Measurements from ENCODE around the gene DENND5A.
"Not testable (repeated sequence)": the region's sequence is repeated elsewhere in the genome, so short reads cannot be mapped to it uniquely, and the experiment has no call there.

Gene DENND5A

DNA sequence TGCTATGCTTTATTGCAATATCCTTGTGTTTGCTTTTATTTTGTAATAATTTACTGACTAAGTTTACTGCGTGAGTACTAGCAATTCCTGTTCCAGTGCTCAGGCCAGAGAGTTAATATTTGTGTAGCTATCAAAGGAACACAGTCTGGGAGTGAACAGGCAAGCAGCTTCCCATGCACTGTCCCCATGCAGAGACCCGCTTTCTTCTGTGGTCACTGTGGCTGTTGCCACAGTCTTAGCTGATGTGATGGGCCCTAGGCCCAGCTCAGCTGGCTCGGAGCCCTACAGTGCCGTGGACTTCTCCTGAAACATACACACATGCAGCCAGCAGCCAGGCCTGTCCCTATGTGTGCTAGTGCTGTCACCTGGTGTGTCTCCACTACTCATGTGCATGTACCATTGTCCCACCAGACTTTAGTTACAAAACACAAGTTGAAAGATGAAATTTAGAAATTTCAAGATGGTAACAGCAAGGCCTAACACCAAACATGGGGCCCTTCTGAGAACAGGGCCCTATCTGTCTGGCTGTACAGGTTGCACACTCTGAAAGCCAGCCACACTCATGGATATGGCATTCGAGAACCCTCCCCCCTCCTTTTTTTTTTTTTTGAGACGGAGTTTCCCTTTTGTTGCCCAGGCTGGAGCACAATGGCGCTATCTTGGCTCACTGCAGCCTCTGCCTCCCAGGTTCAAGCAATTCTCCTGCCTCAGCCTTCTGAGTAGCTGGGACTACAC, 161.4 kb downstream of the DENND5A start:
- Histone ChIP-seq H3K36me3 (no peaks in the 10 kb centered on the region), H3K4me3 (ENCODE audit: low read depth in 1 of 2, low read length in 1 of 2) (no peak overlapping the region), H3K27me3 (peaks cover 4% of the 10 kb centered on the region), H3K4me1 (ENCODE audit: control insufficient read depth in 1 of 2, insufficient read depth in 1 of 2, low read depth in 1 of 2, low read length in 1 of 2) (no peaks in the 10 kb centered on the region), H3K9me3 (no peaks in the 10 kb centered on the region), H3K27ac (no peak overlapping the region)
- TF ChIP-seq, protein P1, sequence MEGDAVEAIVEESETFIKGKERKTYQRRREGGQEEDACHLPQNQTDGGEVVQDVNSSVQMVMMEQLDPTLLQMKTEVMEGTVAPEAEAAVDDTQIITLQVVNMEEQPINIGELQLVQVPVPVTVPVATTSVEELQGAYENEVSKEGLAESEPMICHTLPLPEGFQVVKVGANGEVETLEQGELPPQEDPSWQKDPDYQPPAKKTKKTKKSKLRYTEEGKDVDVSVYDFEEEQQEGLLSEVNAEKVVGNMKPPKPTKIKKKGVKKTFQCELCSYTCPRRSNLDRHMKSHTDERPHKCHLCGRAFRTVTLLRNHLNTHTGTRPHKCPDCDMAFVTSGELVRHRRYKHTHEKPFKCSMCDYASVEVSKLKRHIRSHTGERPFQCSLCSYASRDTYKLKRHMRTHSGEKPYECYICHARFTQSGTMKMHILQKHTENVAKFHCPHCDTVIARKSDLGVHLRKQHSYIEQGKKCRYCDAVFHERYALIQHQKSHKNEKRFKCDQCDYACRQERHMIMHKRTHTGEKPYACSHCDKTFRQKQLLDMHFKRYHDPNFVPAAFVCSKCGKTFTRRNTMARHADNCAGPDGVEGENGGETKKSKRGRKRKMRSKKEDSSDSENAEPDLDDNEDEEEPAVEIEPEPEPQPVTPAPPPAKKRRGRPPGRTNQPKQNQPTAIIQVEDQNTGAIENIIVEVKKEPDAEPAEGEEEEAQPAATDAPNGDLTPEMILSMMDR (IDR thresholded peaks at IDR 0.05): no peak

DNA sequence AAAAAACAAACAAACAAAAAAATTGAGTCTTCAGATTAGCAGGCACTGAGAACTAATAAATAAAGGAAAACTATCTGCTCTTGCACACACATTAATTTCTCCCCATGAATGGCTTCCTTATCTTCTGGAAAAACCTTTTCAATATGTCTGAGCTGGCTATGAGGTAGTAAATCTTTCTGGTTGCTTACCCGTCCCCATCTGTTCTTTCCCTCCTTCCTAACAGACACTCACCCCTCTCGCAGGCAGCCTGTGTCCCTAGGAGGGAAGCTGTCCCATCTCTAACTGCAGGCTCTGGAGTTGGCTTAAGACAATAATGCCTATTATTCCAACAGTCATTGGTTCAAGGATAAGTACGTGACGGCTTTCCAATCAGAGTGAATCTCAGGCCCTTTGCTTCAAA, 165.5 kb downstream of the DENND5A start:
- Histone ChIP-seq H3K9me3 (no peaks in the 10 kb centered on the region), H3K36me3 (no peaks in the 10 kb centered on the region), H3K27ac (no peak overlapping the region), H3K27me3 (peaks cover 3% of the 10 kb centered on the region), H3K4me3 (ENCODE audit: low read depth in 1 of 2, low read length in 1 of 2) (no peak overlapping the region), H3K4me1 (ENCODE audit: control insufficient read depth in 1 of 2, insufficient read depth in 1 of 2, low read depth in 1 of 2, low read length in 1 of 2) (no peaks in the 10 kb centered on the region)
- TF ChIP-seq, protein P1 (IDR thresholded peaks at IDR 0.05): no peak

DNA sequence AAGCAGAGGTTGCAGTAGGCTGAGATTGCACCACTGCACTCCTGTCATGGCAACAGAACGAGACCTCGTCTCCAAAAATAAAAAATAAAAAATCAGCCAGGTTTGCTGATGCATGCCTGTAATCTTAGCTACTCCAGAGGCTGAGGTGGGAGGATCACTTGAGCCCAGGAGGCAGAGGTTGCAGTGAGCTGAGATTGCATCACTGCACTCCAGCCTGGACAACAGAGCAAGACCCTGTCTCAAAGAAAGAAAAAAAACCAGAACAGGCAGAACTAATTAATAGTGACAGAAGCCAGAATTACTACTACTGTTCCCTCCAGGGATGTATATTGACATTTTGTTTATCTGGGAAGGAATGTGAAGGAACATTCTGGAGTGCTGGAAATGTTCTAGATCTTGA, 166.7 kb downstream of the DENND5A start:
- H3K9me3 ChIP-seq; H3K4me3 ChIP-seq (ENCODE audit: low read depth in 1 of 2, low read length in 1 of 2); H3K27ac ChIP-seq; H3K4me1 ChIP-seq (ENCODE audit: control insufficient read depth in 1 of 2, insufficient read depth in 1 of 2, low read depth in 1 of 2, low read length in 1 of 2); H3K36me3 ChIP-seq: not testable (repeated sequence)
- H3K27me3 ChIP-seq: peaks cover 14% of the 10 kb centered on the region

DNA sequence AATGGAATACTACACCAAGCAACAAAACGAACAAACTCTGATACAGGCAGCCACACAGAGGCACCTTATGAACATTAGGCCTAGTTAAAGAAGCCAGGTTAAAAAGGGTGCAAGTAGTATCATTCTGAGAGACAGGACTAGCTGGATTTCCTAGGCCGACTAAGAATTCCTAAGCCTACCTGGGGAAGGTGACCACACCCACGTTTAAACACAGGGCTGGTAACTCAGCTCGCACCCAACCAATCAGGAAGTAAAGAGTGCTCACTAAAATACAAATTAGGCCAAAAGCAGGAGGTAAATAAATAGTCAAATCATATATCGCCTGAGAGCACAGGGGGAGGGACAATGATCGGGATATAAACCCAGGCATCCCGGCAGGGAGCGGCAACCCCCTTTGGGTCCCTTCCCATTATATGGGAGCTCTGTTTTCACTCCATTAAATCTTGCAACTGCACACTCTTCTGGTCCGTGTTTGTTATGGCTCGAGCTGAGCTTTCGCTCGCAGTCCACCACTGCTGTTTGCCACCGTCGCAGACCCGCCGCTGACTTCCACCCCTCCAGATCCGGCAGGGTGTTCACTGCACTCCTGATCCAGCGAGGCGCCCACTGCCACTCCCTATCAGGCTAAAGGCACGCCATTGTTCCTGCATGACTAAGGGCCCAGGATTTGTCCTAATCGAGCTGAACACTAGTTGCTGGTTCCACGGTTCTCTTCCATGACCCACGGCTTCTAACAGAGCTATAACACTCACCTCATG, 167.8 kb downstream of the DENND5A start:
- not testable (repeated sequence) for H3K36me3 ChIP-seq; H3K9me3 ChIP-seq; H3K4me1 ChIP-seq (ENCODE audit: control insufficient read depth in 1 of 2, insufficient read depth in 1 of 2, low read depth in 1 of 2, low read length in 1 of 2); H3K27ac ChIP-seq; H3K4me3 ChIP-seq (ENCODE audit: low read depth in 1 of 2, low read length in 1 of 2)
- peaks cover 25% of the 10 kb centered on the region for H3K27me3 ChIP-seq

DNA sequence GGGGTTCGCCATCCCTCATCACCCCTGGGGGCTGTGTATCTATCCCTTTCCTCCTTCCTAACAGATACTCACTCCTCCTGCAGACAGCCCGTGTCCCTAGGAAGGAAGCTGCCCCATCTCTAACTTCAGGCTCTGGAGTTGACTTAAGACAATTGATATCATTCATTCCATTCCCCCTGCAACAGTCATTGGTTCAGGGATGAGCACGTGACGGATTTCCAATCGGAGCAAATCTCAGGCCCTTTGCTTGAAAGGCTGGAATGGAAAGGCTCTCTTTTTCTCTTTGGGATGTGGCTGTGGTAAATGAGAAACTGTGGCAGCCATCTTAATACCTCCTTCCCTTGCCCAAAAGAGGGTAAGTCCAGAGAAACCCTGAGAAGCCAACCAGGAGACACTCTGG, 168.7 kb downstream of the DENND5A start:
- Histone ChIP-seq H3K27me3 (peaks cover 34% of the 10 kb centered on the region), H3K4me3 (ENCODE audit: low read depth in 1 of 2, low read length in 1 of 2) (no peak overlapping the region)
- TF ChIP-seq, protein P1 (IDR thresholded peaks at IDR 0.05): no peak

DNA sequence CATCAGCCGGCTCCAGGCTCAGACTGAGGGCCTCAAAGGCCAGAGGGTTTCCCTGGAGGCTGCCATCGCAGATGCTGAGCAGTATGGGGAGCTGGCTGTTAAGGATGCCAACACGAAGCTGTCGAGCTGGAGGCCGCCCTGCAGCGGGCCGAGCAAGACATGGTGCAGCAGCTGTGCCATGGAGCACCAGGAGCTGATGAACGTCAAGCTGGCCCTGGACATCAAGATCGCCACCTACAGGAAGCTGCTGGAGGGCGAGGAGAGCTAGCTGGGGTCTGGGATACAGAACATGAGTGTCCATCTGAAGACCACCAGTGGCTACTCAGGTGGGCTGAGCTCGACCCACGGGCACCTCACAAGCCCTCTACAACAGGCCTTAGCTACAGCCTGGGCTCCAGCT, 169.7 kb downstream of the DENND5A start:
- no peak overlapping the region for H3K4me3 ChIP-seq (ENCODE audit: low read depth in 1 of 2, low read length in 1 of 2)
- no peaks in the 10 kb centered on the region for H3K9me3 ChIP-seq
- peaks cover 44% of the 10 kb centered on the region for H3K27me3 ChIP-seq
- H3K27ac ChIP-seq: no peak overlapping the region
- H3K36me3 ChIP-seq: no peaks in the 10 kb centered on the region
- H3K4me1 ChIP-seq (ENCODE audit: control insufficient read depth in 1 of 2, insufficient read depth in 1 of 2, low read depth in 1 of 2, low read length in 1 of 2): peaks cover 0 to 5% of the 10 kb centered on the region in 2 experiments
- TF ChIP-seq, protein P1 (IDR thresholded peaks at IDR 0.05): no peak

More for the DNA sequence above, 168.7 kb downstream of the DENND5A start:
- no peaks in the 10 kb centered on the region for H3K9me3 ChIP-seq
- H3K4me1 ChIP-seq (ENCODE audit: control insufficient read depth in 1 of 2, insufficient read depth in 1 of 2, low read depth in 1 of 2, low read length in 1 of 2): no peaks in the 10 kb centered on the region
- no peak overlapping the region for H3K27ac ChIP-seq
- no peaks in the 10 kb centered on the region for H3K36me3 ChIP-seq
